C4-2B (cell line): ENCODE results near the gene FAM124A.

Source experiments
- CTCF ChIP-seq: fragments of 450-650 bp; conservative IDR thresholded peaks from 2 replicates; pipeline ENCODE4 v1.5.1; 2017; ENCODE audit warnings: mild to moderate bottlenecking
- ZFX ChIP-seq: fragments of 450-650 bp; IDR thresholded peaks from 2 replicates; pipeline ENCODE4 v1.6.1; 2017

GRCh38 chr13:51324714-51325420 lies 102.7 kb downstream of the FAM124A start:
- no peak for TF ChIP-seq CTCF
- no peak for TF ChIP-seq ZFX
